GM21390 (cell line): ENCODE measurements around the gene RAB30.

Experiments used
- ATAC-seq: cut with Tn5 transposase; IDR thresholded peaks from one replicate; pipeline ENCODE4 v1.9.1; 2021; ENCODE audit not compliant: unreplicated experiment

Gene RAB30

GRCh38 chr11:83070731-83071566 is 748 bp downstream of the RAB30 start:
- peak; percentile 2 for ATAC-seq

DNA sequence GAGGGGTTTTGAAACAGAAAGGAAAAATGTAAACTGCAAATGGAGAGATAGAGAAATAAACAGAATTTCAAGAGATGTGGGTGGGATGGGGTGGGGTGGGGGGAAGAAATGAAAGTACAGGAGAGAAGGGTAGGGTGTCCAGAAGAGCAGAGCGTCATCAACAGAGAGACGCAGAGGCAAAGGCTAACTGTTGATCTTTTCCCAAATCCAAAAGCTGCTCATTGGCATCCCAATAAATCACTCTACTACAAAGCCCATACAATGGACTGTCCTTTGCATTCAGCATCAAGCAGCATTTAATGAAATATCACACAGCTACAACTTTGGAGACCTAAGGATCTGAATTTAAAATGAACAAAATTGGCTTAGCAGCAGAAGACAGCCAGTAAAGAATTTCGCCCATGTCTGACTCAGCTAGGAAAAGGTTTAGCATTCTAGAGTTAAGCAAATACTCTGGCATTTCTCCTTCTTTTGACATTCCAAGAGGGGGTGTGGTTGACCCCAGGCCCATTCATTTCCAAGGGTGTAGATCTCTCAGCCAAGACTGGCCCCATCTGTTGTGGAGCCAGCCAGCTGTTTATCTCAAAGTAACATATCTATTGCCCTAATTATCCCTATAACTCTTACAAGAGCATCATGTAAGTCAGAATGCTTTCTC is 1.5 kb downstream of the RAB30 start:
- ATAC-seq: no peak

DNA sequence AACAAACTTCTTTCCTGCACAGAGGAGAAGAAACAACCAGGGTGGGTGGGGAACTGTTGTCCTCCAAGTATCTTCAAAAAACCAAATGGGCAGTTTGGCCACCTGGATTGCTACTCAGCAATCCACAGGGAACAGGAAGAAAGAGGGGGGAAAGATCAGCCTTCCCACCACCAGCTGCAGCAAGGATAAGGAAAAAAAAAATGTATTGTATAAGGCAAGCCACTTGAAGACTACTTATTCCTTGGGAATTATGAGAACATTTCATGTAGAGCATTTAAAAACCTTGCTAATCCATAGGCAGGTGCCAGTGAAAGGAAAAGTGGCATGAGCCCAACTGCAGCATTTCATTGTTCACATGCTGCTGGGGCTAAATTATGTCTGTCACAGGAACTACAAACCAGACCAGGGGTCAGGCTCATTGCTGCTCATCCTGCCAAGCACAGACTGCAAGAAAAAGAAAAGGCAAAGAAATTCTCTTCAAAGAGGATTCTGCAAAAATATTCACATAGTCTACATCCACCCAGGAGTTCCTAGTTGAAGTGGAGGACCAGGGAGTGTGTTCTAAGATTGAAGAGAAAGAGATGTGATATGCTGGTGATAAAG is 2.2 kb downstream of the RAB30 start:
- no peak for ATAC-seq

GRCh38 chr11:83068568-83068967 is 3.1 kb downstream of the RAB30 start:
- no peak for ATAC-seq

DNA sequence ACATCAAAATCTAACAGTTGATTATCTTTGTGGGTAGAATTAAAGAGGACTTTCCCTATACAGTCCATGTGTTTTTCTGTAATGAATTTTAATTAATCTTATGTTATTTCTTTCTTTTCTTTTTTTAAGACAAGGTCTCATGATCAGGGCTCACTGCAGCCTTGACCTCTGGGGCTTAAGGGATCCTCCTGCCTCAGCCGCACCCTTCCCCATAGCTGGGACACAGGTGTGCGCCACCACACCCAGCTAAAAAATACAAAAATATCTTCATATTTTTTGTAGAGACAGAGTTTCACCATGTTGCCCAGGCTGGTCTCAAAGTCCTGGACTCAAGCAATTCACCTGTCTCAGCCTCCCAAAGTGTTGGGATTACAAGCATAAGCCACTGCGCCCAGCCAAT is 7.7 kb downstream of the RAB30 start:
- ATAC-seq: no peak

DNA sequence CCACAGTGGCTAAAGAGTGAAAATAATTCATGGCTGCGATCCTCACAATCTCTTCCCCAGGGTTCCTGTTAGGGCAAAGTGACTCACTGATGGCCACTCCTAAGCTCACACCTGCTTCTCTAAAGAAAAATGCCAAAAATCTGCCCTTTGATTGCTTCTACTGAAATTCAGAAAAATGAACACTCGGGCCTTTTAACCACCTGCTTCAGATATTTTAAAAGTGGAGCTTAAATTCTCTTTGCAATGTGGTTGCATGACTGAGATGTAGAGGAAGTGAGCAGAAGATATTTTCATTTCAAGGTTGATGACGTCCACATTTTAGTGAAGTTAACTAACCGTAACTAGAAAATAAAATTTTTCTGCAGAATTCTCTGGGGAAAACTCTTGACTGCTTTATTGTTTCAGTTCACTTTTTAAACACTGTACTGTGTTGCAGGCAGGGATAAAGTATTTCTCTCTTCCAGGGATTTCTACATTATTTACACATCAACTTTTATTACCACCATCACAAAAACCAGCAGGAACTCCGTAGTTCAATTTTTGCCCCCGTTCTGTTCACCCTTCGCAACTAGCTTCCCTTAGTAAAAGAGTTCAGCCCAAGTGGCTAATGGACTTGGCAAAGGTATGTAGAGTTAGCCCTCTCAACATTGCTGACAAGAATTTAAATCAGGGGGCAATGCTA is 8.5 kb downstream of the RAB30 start:
- ATAC-seq: peak; percentile 55

- peak; percentile 74 for ATAC-seq
Observed at GRCh38 chr11:83061883-83062282, 9.8 kb downstream of the RAB30 start.

- ATAC-seq: no peak
Observed at GRCh38 chr11:83060965-83061364, 10.7 kb downstream of the RAB30 start.

DNA sequence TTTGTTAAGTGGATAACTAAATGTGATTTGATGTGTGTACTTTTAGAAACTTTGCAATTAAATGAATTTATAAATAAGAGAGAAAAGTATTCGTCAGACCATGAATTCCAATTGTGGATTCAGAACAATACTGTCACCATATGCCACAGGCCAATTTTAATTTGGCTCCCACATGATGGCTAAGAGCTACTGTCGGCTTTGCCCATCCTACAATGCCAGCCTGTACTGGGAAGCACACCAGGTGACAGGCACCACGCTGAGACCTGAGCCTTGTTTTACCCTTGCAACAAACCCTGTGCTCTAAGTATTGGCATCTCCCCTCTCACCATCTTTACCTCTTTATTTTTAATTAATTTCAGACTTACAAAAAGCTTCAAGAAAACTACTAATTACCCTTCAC is 14.0 kb downstream of the RAB30 start:
- ATAC-seq: no peak

DNA sequence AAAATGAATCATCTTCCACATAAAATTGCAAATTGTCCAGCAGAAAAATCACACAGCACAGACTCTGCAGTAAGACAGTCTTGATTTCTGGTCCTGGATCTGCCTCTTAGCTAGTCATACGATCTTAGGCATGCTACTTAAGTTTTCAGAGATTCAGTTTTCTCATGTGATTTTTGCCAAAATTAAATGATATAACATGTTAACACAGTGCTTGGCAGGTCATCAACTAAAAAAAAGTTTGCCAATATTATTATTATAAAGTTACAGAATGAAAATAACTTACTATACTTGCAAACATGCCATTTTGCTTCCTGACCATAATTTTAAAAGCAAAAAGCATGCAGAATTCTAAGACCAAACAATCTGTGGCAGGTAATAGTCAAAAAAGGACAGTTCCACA is 15.1 kb downstream of the RAB30 start:
- ATAC-seq: no peak

DNA sequence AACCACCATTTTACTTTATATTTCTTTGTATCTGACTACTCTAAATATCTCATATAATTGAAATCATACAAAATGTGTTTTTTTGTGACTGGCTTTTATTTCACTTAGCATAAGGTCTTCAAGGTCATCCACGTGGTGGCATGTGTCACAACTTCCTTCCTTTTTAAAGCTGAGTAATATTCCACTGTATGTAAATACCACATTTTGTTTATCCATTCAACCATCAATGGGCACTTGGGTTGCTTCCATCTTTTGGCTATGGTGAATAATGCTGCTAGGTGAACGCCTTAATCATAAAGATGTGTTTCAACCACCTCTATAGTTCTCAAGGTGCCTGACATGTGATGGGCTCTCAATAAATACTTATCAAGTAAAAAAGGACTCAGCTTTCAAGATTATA is 15.5 kb downstream of the RAB30 start:
- ATAC-seq: no peak

DNA sequence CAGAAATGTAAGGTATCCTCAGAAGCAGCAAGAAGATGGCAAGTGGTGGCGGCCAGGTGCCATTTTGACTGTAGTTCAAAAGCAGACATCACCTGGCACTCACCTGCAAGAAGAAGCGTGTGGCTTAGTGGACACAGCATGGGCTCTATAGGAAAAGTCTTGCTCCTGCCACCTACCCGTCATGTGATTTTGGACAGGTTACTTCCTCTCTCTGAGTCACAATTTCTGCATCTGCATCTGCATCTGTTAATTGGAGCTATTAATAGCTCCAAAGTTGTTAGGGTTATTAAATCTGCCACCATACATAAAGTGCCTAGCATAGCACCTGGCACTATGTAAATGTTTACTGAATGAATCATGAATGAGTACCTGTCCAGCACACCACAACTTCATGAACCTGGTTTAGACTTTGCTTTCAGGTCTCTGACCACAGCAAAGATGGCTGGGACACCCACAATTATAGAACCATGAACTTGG is 16.8 kb downstream of the RAB30 start:
- ATAC-seq: peak; percentile 52

DNA sequence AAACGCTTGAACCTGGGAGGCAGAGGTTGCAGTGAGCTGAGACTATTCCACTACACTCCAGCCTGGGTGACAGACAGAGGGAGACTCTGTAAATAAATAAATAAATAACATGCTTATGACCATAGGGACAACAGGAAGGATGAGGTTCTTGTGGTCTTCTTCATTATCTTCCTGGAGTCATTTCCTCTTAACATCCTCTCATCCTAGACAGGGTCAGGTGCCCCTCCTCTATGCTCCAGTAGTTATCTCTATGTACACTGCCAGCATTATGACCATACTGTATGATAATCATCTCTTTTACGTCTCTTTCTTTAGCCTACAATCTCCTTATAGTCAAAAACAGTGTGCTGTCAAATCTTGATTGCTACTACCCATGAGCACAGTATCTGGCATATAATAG is 17.7 kb downstream of the RAB30 start:
- peak; percentile 67 for ATAC-seq

GRCh38 chr11:83051760-83052671 is 19.7 kb downstream of the RAB30 start:
- no peak for ATAC-seq

DNA sequence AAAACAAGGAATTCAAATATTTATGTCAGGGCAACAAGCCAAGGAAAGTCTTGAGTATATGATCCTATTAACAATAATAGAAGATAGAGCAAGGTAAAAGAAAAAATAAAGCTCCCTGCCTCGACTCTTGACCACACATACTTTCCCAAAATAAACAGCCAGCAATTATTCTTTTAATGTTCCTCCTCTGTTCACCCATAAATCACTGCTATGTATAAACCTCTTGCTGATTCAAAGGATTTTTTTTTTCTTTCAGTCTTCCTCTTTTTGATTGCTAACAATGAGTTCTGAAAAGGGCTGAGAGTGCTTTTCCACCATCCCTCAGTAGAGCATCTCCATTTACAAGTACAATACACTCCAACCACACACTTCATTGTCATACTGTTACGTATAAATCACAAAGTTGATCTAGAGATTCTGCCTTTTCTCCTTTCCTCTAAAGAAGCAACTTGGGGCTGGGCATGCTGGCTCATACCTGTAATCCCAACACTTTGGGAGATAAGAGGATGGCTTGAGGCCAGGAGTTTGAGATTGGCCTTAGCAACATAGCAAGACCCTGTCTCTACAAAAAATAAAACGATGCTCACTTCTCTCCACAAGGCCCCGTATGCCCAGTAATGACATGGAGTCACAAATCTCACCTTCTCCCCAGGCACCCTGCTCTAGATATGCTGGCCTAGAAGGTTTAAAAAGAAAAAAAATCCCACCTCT is 24.0 kb downstream of the RAB30 start:
- ATAC-seq: no peak

- no peak for ATAC-seq
Observed at GRCh38 chr11:83046621-83047172, 25.0 kb downstream of the RAB30 start.

DNA sequence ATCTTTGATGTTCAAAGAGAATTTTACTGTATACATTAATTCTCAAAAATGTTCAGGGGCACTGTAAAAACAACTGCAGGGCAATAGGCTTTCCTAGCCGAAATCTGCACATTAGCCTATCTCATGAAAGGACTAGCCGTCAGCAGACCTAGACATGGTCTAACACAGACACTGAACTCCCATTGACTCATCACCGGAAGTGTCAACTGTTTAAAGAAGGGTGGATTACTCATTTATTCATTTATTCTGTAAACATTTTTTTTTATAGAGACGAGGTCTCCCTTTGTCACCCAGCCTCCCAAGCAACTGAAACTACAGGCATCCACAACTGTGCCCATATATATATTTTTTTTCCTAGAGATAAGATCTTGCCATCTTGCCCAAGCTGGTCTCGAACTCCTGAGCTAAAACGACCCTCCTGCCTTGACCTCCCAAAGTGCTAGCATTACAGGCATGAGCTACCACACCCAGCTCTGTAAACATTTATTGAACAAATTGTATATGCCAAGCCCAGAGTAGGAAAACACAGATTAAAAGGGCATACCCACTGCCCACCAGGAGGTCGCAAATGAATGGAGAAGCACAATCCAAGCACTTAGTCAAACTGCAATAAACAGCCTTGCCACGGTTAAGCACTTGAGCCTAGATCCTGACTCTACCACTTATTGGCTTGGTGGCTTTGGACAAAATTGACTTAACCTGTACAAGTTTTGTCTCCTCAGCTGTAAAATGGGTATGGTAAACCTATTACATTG is 26.6 kb downstream of the RAB30 start:
- peak; percentile 80 for ATAC-seq

DNA sequence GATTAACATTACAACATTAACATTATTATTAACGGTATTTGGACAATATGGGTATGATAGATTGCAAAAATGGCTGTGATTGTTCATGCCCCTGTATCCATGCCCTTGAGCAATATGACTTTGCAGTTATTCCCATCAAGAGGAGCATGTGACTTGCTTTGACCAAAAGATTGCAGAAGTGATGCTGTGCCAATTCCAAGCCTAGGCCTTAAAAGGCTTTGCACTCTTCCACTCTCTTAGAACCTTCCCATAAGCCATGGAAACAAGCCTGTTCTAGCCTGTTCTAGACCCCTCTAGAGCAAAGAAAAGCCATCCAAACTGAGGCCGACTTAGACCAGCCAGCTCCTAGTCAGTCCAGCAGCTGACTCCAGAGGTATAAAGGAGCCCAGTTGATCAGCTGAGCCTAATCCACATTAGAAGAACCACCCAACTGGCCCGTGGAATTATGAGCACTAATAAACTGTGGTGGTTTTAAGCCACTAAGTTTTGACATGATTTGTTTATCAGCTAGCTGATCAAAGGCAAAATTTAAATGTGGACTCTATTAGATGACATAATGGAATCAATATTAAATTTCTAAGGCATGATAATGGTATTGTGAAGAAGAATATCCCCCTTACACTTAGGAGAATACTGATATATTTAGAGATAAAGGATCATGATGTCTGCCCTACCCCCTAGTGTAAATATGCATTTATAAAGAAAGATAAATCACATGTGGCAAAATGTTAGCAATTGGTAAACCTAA is 28.6 kb downstream of the RAB30 start:
- ATAC-seq: no peak
